Mesothelial cell of epicardium (in vitro differentiated cells): ENCODE results near the gene FRMD6. TPM values are rescaled to one million over a fixed set of nuclear protein-coding genes. Genes with fewer than 3 reads are reported as not detected.

Experiments used
- DNase-seq, 2 experiments: peaks; one replicate each; pipeline ENCODE4 v3.0.0; 2021; ENCODE audit warnings: low spot score in 2 of 2; ENCODE audit not compliant: unreplicated experiment in 2 of 2
- H3K27ac Mint-ChIP-seq: 2 replicates; pipeline ENCODE4 v1.8.0; 2021; ENCODE audit warnings: mixed read lengths
- H3K27me3 Mint-ChIP-seq: 2 replicates; pipeline ENCODE4 v1.8.0; 2021; ENCODE audit warnings: low read depth, mixed read lengths
- H3K36me3 Mint-ChIP-seq: 2 replicates; pipeline ENCODE4 v1.8.0; 2021; ENCODE audit warnings: mixed read lengths
- H3K4me1 Mint-ChIP-seq: 2 replicates; pipeline ENCODE4 v1.8.0; 2021; ENCODE audit warnings: mixed read lengths
- H3K4me3 Mint-ChIP-seq: 2 replicates; pipeline ENCODE4 v1.8.0; 2021; ENCODE audit warnings: mild to moderate bottlenecking, moderate library complexity, mixed read lengths
- H3K9me3 Mint-ChIP-seq: 2 replicates; pipeline ENCODE4 v1.8.0; 2021; ENCODE audit warnings: mixed read lengths
- total RNA-seq: library from RNA; stranded (reverse); gene quantifications from 3 replicates; pipeline ENCODE4 v1.2.1, GENCODE V29; 2021
- TF ChIP-seq, protein P1 (sequence below): fragments of 200-600 bp; sonication (generic); IDR thresholded peaks from one replicate; pipeline ENCODE4 v1.5.0; 2021; ENCODE audit warnings: antibody characterized with exemption; ENCODE audit not compliant: unreplicated experiment

The FRMD6 gene
- total RNA-seq, 1 donor from 2014 or later, result 51.8 TPM

- H3K4me3 Mint-ChIP-seq, result no peak overlapping the region
- no peak for DNase-seq
- H3K27ac Mint-ChIP-seq, result peak overlapping the region; percentile 59
- H3K4me1 Mint-ChIP-seq, result peaks cover 39% of the 10 kb centered on the region
- H3K36me3 Mint-ChIP-seq, result peaks cover 8% of the 10 kb centered on the region
- TF ChIP-seq, protein P1, sequence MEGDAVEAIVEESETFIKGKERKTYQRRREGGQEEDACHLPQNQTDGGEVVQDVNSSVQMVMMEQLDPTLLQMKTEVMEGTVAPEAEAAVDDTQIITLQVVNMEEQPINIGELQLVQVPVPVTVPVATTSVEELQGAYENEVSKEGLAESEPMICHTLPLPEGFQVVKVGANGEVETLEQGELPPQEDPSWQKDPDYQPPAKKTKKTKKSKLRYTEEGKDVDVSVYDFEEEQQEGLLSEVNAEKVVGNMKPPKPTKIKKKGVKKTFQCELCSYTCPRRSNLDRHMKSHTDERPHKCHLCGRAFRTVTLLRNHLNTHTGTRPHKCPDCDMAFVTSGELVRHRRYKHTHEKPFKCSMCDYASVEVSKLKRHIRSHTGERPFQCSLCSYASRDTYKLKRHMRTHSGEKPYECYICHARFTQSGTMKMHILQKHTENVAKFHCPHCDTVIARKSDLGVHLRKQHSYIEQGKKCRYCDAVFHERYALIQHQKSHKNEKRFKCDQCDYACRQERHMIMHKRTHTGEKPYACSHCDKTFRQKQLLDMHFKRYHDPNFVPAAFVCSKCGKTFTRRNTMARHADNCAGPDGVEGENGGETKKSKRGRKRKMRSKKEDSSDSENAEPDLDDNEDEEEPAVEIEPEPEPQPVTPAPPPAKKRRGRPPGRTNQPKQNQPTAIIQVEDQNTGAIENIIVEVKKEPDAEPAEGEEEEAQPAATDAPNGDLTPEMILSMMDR, result no peak
- H3K27me3 Mint-ChIP-seq, result no peaks in the 10 kb centered on the region
- peaks cover 7% of the 10 kb centered on the region for H3K9me3 Mint-ChIP-seq
These were observed 6.9 kb downstream of the FRMD6 start for GRCh38 chr14:51658441-51659173.

GRCh38 chr14:51660741-51661140 is 9.0 kb downstream of the FRMD6 start:
- Mint-ChIP-seq H3K27ac (no peak overlapping the region), H3K9me3 (peaks cover 12% of the 10 kb centered on the region), H3K4me3 (no peak overlapping the region), H3K36me3 (peaks cover 9% of the 10 kb centered on the region), H3K4me1 (peaks cover 25% of the 10 kb centered on the region), H3K27me3 (no peaks in the 10 kb centered on the region)
- TF ChIP-seq, protein P1, result no peak
- no peak for DNase-seq

- H3K27ac Mint-ChIP-seq, result no peak overlapping the region
- peaks cover 25% of the 10 kb centered on the region for H3K4me1 Mint-ChIP-seq
- no peaks in the 10 kb centered on the region for H3K27me3 Mint-ChIP-seq
- TF ChIP-seq, protein P1, result no peak
- H3K4me3 Mint-ChIP-seq, result no peak overlapping the region
- DNase-seq, result no peak
- peaks cover 14% of the 10 kb centered on the region for H3K9me3 Mint-ChIP-seq
- peaks cover 10% of the 10 kb centered on the region for H3K36me3 Mint-ChIP-seq
These were observed 9.8 kb downstream of the FRMD6 start for GRCh38 chr14:51661504-51661903.

- H3K4me1 Mint-ChIP-seq, result peaks cover 20% of the 10 kb centered on the region
- no peak for DNase-seq
- peaks cover 10% of the 10 kb centered on the region for H3K36me3 Mint-ChIP-seq
- H3K9me3 Mint-ChIP-seq, result peaks cover 14% of the 10 kb centered on the region
- no peaks in the 10 kb centered on the region for H3K27me3 Mint-ChIP-seq
- TF ChIP-seq, protein P1, result no peak
- no peak overlapping the region for H3K4me3 Mint-ChIP-seq
- H3K27ac Mint-ChIP-seq, result no peak overlapping the region
These were observed 12.1 kb downstream of the FRMD6 start for GRCh38 chr14:51663783-51664326.

DNA sequence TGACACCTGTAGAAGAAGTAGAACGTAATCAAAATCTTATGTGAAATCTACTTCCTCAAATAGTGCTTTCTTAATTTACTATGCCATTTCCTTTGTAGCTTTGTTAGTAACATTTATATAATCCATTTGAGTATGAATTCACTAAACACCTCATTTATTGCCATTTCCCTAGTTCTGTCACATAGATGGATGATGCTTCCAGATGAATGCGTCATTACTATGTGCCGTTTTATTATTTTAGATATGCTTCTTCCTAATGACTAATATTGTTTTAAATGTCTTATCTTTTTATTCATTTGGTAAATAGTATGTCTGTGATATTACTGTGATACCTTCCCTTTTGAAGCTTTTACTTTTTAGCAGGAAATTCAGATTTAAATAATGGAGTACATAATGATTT is 14.4 kb downstream of the FRMD6 start:
- H3K4me1 Mint-ChIP-seq, result peaks cover 12% of the 10 kb centered on the region
- TF ChIP-seq, protein P1, result no peak
- no peak overlapping the region for H3K4me3 Mint-ChIP-seq
- no peaks in the 10 kb centered on the region for H3K27me3 Mint-ChIP-seq
- H3K9me3 Mint-ChIP-seq, result peaks cover 18% of the 10 kb centered on the region
- H3K27ac Mint-ChIP-seq, result peak overlapping the region; percentile 53
- peaks cover 15% of the 10 kb centered on the region for H3K36me3 Mint-ChIP-seq
- no peak for DNase-seq
